Natural killer cell (primary cell): ENCODE results near the gene CDKAL1. TPM values are rescaled to one million over a fixed set of nuclear protein-coding genes. Genes with fewer than 3 reads are reported as not detected.
"Not testable (repeated sequence)": the region's sequence is repeated elsewhere in the genome, so short reads cannot be mapped to it uniquely, and the experiment has no call there.

Experiments
- ATAC-seq, 3 donors: fragments of 150-1000 bp in 2 of 3; fragments of 200-7000 bp in 1 of 3; cut with Tn5 transposase; 1 replicate in 1 of 3; 2 replicates in 2 of 3; pipeline ENCODE4 v1.10.0; 2021; ENCODE audit warnings: mild to moderate bottlenecking in 2 of 3, moderate library complexity in 2 of 3
- DNase-seq, 2 donors: peaks; one replicate each; pipeline versions ENCODE4 v3.0.0 to v3.0.0-alpha.2; 2013 to 2021; ENCODE audit warnings: mixed read lengths in 1 of 2
- H3K27ac ChIP-seq: one replicate; pipeline ENCODE4 v1.5.1; 2013; ENCODE audit warnings: mild to moderate bottlenecking, low read length
- H3K27me3 ChIP-seq: one replicate; pipeline ENCODE4 v1.6.1; 2013; ENCODE audit warnings: low read length; ENCODE audit not compliant: control insufficient read depth, insufficient read depth
- H3K36me3 ChIP-seq: one replicate; pipeline ENCODE4 v1.6.1; 2013; ENCODE audit warnings: low read length; ENCODE audit not compliant: control insufficient read depth, insufficient read depth
- H3K4me1 ChIP-seq: one replicate; pipeline ENCODE4 v1.6.1; 2013; ENCODE audit warnings: low read length; ENCODE audit not compliant: control insufficient read depth, insufficient read depth
- H3K4me3 ChIP-seq: one replicate; pipeline ENCODE4 v1.5.1; 2013; ENCODE audit warnings: low read length
- H3K9me3 ChIP-seq: one replicate; pipeline ENCODE4 v1.6.1; 2013; ENCODE audit warnings: low read length; ENCODE audit not compliant: control insufficient read depth, insufficient read depth
- H3K27ac Mint-ChIP-seq, 2 donors: one replicate each; pipeline ENCODE4 v1.8.0; 2022; ENCODE audit warnings: mild to moderate bottlenecking in 2 of 2, mixed read lengths in 2 of 2, moderate library complexity in 1 of 2
- H3K27me3 Mint-ChIP-seq, 2 donors: one replicate each; pipeline ENCODE4 v1.8.0; 2022; ENCODE audit warnings: low read depth in 2 of 2, mixed read lengths in 2 of 2
- H3K36me3 Mint-ChIP-seq: one replicate; pipeline ENCODE4 v1.8.0; 2022; ENCODE audit warnings: mixed read lengths
- H3K4me1 Mint-ChIP-seq, 2 donors: one replicate each; pipeline ENCODE4 v1.8.0; 2022; ENCODE audit warnings: mixed read lengths in 2 of 2
- H3K4me3 Mint-ChIP-seq: one replicate; pipeline ENCODE4 v1.8.0; 2022; ENCODE audit warnings: mild to moderate bottlenecking, moderate library complexity, mixed read lengths
- H3K9me3 Mint-ChIP-seq, 2 donors: one replicate each; pipeline ENCODE4 v1.8.0; 2022; ENCODE audit warnings: mixed read lengths in 2 of 2
- WGBS: methylation state at CpG from one replicate; pipeline ENCODE4 v1.1.7; 2013; ENCODE audit warnings: missing lambda C conversion rate; ENCODE audit not compliant: insufficient coverage; 5-methylcytosine and 5-hydroxymethylcytosine counted together
- intact Hi-C: fragments of 100-400 bp; cut with micrococcal nuclease; formaldehyde crosslinking; loops from one replicate; pipeline ENCODE4 v1.14.2; 2022
- total RNA-seq, 4 donors: library from RNA; stranded (reverse); fragments of 120-200 nt in 1 of 4; gene quantifications; one replicate each; pipeline versions ENCODE4 v1.2.3 to v1.2.4, GENCODE V29; 2013 to 2022
- TF ChIP-seq, protein P1 (sequence below): fragments of 200-600 bp; IDR thresholded peaks from one replicate; pipeline ENCODE4 v1.8.0; 2022; ENCODE audit warnings: antibody characterized with exemption

CDKAL1 gene
- total RNA-seq, 3 donors from 2014 or later (not counting 1 experiment from before 2014, with no cell fraction given) = 26.0 to 32.8 (median 28.9) TPM

DNA sequence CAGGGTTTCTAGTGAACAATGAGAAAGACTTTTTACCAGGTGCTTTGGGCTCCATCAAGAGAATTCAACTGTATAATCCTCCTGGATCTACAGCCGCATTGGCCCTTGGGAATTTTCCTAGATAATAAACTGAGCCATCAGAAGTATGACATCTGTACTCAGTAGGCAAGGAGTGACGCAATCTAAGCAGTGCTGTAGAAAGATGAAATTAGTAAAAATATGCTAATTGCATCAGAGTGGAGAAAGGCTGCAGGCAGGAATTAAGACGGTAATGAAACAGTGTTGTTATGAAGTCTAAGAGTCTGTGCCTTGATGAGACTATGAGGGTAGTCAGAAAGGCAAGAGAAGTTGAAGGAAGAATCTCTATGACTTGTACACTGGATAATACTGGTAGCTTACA lies 551.4 kb downstream of the CDKAL1 start:
- no peak for ATAC-seq
- H3K27me3 Mint-ChIP-seq = no peaks in the 10 kb centered on the region
- Histone ChIP-seq H3K36me3 (no peaks in the 10 kb centered on the region), H3K4me3 (no peak overlapping the region), H3K4me1 (no peaks in the 10 kb centered on the region), H3K9me3 (no peaks in the 10 kb centered on the region), H3K27ac (no peak overlapping the region), H3K27me3 (no peaks in the 10 kb centered on the region)
- WGBS = 99% methylated on average over 3 of the region's 3 CpGs
- H3K9me3 Mint-ChIP-seq = no peaks in the 10 kb centered on the region
- TF ChIP-seq, protein P1, sequence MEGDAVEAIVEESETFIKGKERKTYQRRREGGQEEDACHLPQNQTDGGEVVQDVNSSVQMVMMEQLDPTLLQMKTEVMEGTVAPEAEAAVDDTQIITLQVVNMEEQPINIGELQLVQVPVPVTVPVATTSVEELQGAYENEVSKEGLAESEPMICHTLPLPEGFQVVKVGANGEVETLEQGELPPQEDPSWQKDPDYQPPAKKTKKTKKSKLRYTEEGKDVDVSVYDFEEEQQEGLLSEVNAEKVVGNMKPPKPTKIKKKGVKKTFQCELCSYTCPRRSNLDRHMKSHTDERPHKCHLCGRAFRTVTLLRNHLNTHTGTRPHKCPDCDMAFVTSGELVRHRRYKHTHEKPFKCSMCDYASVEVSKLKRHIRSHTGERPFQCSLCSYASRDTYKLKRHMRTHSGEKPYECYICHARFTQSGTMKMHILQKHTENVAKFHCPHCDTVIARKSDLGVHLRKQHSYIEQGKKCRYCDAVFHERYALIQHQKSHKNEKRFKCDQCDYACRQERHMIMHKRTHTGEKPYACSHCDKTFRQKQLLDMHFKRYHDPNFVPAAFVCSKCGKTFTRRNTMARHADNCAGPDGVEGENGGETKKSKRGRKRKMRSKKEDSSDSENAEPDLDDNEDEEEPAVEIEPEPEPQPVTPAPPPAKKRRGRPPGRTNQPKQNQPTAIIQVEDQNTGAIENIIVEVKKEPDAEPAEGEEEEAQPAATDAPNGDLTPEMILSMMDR = no peak
- H3K27ac Mint-ChIP-seq = no peak overlapping the region
- no peak overlapping the region for H3K4me3 Mint-ChIP-seq
- no peak for DNase-seq
- intact Hi-C loops = no loop called here
- peaks cover 0 to 7% of the 10 kb centered on the region in 2 donors for H3K4me1 Mint-ChIP-seq
- H3K36me3 Mint-ChIP-seq = peaks cover 13% of the 10 kb centered on the region

DNA sequence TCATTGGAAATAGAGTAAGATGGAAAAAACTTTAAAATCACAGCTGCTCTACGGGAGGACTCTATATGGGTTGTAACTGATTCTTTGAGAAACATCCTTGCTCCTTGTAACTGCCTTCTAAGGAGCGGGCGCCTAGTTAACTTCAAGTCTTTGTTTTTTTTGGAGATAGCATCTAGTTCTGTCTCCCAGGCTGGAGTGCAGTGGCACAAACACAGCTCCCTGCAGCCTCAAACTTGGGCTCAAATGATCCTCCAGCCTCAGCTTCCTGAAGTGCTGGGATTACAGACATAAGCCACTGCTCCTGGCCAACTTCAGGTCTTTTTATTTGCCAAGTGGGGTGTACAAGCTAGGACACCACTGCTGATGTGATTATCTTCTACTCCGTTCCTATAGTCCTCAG lies 552.9 kb downstream of the CDKAL1 start:
- Histone ChIP-seq H3K27me3 (no peaks in the 10 kb centered on the region), H3K36me3 (no peaks in the 10 kb centered on the region), H3K4me3 (no peak overlapping the region), H3K9me3 (no peaks in the 10 kb centered on the region), H3K4me1 (no peaks in the 10 kb centered on the region), H3K27ac (no peak overlapping the region)
- Mint-ChIP-seq H3K27me3 (no peaks in the 10 kb centered on the region), H3K4me3 (no peak overlapping the region), H3K4me1 (peaks cover 0 to 7% of the 10 kb centered on the region in 2 donors), H3K36me3 (peaks cover 13% of the 10 kb centered on the region), H3K27ac (no peak overlapping the region), H3K9me3 (no peaks in the 10 kb centered on the region)
- WGBS = 100% methylated on average over 4 of the region's 4 CpGs
- DNase-seq (no peak), ATAC-seq (no peak)
- intact Hi-C loops = no loop called here
- TF ChIP-seq, protein P1 = no peak

DNA sequence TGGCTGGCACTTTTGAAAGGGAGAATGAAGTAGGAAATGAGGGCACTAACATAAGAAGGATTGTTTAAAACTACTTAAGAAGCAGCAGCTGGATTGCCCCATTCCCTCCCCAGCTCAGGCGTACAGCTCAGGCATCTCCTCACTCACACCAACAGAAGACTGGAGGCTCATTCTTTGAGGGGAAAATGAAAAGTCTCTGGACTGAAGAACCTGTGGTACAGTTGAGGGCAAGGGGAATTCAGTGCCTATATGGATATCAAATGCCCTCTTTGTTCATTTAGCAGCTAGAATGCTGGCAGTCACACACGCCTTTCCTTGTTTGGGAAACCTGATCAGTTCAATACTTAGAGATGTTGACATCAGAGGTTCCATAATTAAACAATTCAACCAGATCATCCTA lies 557.2 kb downstream of the CDKAL1 start:
- H3K36me3 Mint-ChIP-seq = no peaks in the 10 kb centered on the region
- no peak overlapping the region for H3K27ac Mint-ChIP-seq
- H3K4me1 ChIP-seq = no peaks in the 10 kb centered on the region
- H3K4me3 ChIP-seq = no peak overlapping the region
- intact Hi-C loops = no loop called here
- TF ChIP-seq, protein P1 = no peak
- 95% methylated on average over 1 of the region's 2 CpGs for WGBS
- ATAC-seq = no peak
- H3K27me3 Mint-ChIP-seq = no peaks in the 10 kb centered on the region
- no peaks in the 10 kb centered on the region for H3K27me3 ChIP-seq
- no peak for DNase-seq
- H3K4me1 Mint-ChIP-seq = no peaks in the 10 kb centered on the region
- H3K9me3 ChIP-seq = no peaks in the 10 kb centered on the region
- H3K27ac ChIP-seq = no peak overlapping the region
- no peak overlapping the region for H3K4me3 Mint-ChIP-seq
- H3K36me3 ChIP-seq = no peaks in the 10 kb centered on the region
- H3K9me3 Mint-ChIP-seq = no peaks in the 10 kb centered on the region

DNA sequence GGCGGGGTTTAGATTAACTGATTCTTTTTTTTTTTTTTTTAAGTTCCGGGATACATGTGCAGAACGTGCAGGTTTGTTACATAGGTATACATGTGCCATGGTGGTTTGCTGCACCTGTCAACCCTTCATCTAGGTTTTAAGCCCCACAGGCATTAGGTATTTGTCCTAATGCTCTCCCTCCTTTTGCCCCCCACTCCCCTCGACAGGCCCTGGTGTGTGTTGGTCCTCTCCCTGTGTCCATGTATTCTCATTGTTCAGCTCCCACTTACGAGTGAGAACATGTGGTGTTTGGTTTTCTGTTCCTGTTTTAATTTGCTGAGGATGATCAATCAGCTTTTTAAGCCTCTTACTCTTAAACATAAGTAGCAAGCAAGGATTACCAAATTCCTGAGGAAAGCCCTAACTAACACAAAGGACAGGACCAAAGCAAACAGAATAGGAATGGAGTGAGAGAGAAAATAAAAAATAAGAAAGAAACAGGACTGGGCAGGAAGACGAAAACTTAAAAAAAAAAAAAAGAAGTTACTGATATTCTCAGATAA lies 558.0 kb downstream of the CDKAL1 start:
- ATAC-seq = not testable (repeated sequence)

More for the DNA sequence above, 558.0 kb downstream of the CDKAL1 start:
- WGBS = 93% methylated on average over 5 of the region's 6 CpGs
- H3K4me3 ChIP-seq, H3K4me1 ChIP-seq, H3K4me1 Mint-ChIP-seq, H3K4me3 Mint-ChIP-seq, intact Hi-C loops, H3K27me3 ChIP-seq, H3K36me3 Mint-ChIP-seq, H3K9me3 Mint-ChIP-seq, DNase-seq, H3K27me3 Mint-ChIP-seq, H3K27ac Mint-ChIP-seq, H3K36me3 ChIP-seq, H3K27ac ChIP-seq, H3K9me3 ChIP-seq: not testable (repeated sequence)
